Endothelial cell of umbilical vein (primary cell): ENCODE measurements around the gene GCGR. TPM values are rescaled to one million over a fixed set of nuclear protein-coding genes. Genes with fewer than 3 reads are reported as not detected.

ENCODE experiments used
- BruUV-seq: library from RNA; stranded (reverse); fragments of 400-500 nt; replicated peaks from 2 replicates; lab custom pipeline; 2021; lab: Mats Ljungman, UMichigan
- CTCF ChIA-PET: fragments of 300-600, 350-600 bp; sonication (Branson Sonifier 250); formaldehyde crosslinking; loops from one replicate; lab custom pipeline; 2021; ENCODE audit warnings: antibody characterized with exemption, inconsistent platforms; lab: Charles Lee
- POLR2A ChIA-PET: fragments of 300-600, 350-600 bp; sonication (Branson Sonifier 250); formaldehyde crosslinking; loops from one replicate; lab custom pipeline; 2021; ENCODE audit warnings: antibody characterized with exemption, inconsistent platforms; lab: Charles Lee
- DNase-seq: peaks from one replicate; pipeline ENCODE4 v3.0.0-alpha.2; 2011; ENCODE audit warnings: low read depth, low spot score
- FAIRE-seq: peaks from 2 replicates; lab custom pipeline; 2011; peaks lifted over from hg19 to GRCh38; lab: Jason Lieb, UNC
- H2AFZ ChIP-seq: 2 replicates; pipeline ENCODE4 v1.6.0; 2012; ENCODE audit warnings: low read depth, low read length, control low read depth, inconsistent platforms
- H3K27ac ChIP-seq: 2 replicates; pipeline ENCODE4 v1.5.1; 2011; ENCODE audit warnings: low read depth, mild to moderate bottlenecking, control low read depth, low read length, moderate library complexity; ENCODE audit not compliant: insufficient read depth
- H3K27me3 ChIP-seq, 2 experiments: 2 replicates each; pipeline versions ENCODE4 v1.6.0 to v1.6.1; 2011; ENCODE audit warnings: low read length in 2 of 2, mixed read lengths in 1 of 2; ENCODE audit not compliant: control insufficient read depth in 2 of 2, insufficient read depth in 2 of 2
- H3K36me3 ChIP-seq, 2 experiments: 2 replicates in 1 of 2; 3 replicates in 1 of 2; pipeline ENCODE4 v1.5.1; 2011; ENCODE audit warnings: low read length in 2 of 2, mild to moderate bottlenecking in 1 of 2, moderate library complexity in 1 of 2; ENCODE audit not compliant: control insufficient read depth in 2 of 2, insufficient read depth in 2 of 2; ENCODE audit errors: extremely low read depth in 1 of 2
- H3K4me1 ChIP-seq: 3 replicates; pipeline ENCODE4 v1.5.1; 2011; ENCODE audit warnings: mild to moderate bottlenecking, low read length; ENCODE audit not compliant: control insufficient read depth, insufficient read depth; ENCODE audit errors: extremely low read depth
- H3K4me2 ChIP-seq: 2 replicates; pipeline ENCODE4 v1.6.1; 2011; ENCODE audit warnings: low read length, control low read depth, mixed read lengths; ENCODE audit not compliant: insufficient read depth
- H3K4me3 ChIP-seq, 3 experiments: fragments of 200-600 bp in 1 of 3; sonication (generic), shearing (Covaris generic) in 1 of 3; replicated peaks in 1 of 3; 2 replicates each; pipeline ENCODE4 v1.5.1; 2011 to 2016; ENCODE audit warnings: control low read depth in 3 of 3, low read length in 3 of 3, mild to moderate bottlenecking in 2 of 3, inconsistent platforms in 1 of 3, low read depth in 1 of 3, moderate library complexity in 1 of 3; ENCODE audit not compliant: insufficient read depth in 1 of 3
- H3K79me2 ChIP-seq: 2 replicates; pipeline ENCODE4 v1.6.0; 2012; ENCODE audit warnings: low read length, inconsistent platforms; ENCODE audit not compliant: control insufficient read depth, insufficient read depth
- H3K9ac ChIP-seq: replicated peaks from 2 replicates; pipeline ENCODE3; 2011; ENCODE audit warnings: low read length, control low read depth; ENCODE audit not compliant: insufficient read depth; ENCODE audit errors: extremely low read depth
- H3K9me1 ChIP-seq: replicated peaks from 3 replicates; pipeline ENCODE4 v1.6.0; 2011; ENCODE audit warnings: mild to moderate bottlenecking, low read length; ENCODE audit not compliant: control insufficient read depth, insufficient read depth; ENCODE audit errors: extremely low read depth
- H3K9me3 ChIP-seq: replicated peaks from 2 replicates; pipeline ENCODE4 v1.5.1; 2012; ENCODE audit warnings: low read length, inconsistent platforms; ENCODE audit not compliant: control insufficient read depth, insufficient read depth
- H4K20me1 ChIP-seq: replicated peaks from 2 replicates; pipeline ENCODE3; 2011; ENCODE audit warnings: mild to moderate bottlenecking, low read length; ENCODE audit not compliant: control insufficient read depth, insufficient read depth; ENCODE audit errors: extremely low read depth
- EZH2 ChIP-seq: IDR thresholded peaks from 2 replicates; pipeline ENCODE4 v1.6.1; 2012; ENCODE audit warnings: borderline replicate concordance, low read depth, mild to moderate bottlenecking, moderate library complexity, low read length, inconsistent platforms; ENCODE audit not compliant: severe bottlenecking
- FOS ChIP-seq: IDR thresholded peaks from 2 replicates; pipeline ENCODE4 v1.6.1; 2011; ENCODE audit warnings: mild to moderate bottlenecking, low read length, moderate library complexity, borderline replicate concordance; ENCODE audit not compliant: insufficient read depth
- GATA2 ChIP-seq: IDR thresholded peaks from 2 replicates; pipeline ENCODE4 v1.7.0; 2011; ENCODE audit warnings: low read depth, mild to moderate bottlenecking, moderate library complexity, mixed read lengths, low read length; ENCODE audit not compliant: insufficient read length, insufficient read depth
- JUN ChIP-seq: IDR thresholded peaks from 2 replicates; pipeline ENCODE4 v1.6.1; 2011; ENCODE audit warnings: borderline replicate concordance, low read depth; ENCODE audit not compliant: insufficient read length, insufficient read depth
- MYC ChIP-seq: IDR thresholded peaks from one replicate; pipeline ENCODE4 v1.6.1; 2011; ENCODE audit warnings: mild to moderate bottlenecking, low read depth, low read length
- POLR2A ChIP-seq: IDR thresholded peaks from 2 replicates; pipeline ENCODE4 v1.6.1; 2012; ENCODE audit warnings: low read depth, mild to moderate bottlenecking, control low read depth, low read length
- POLR2AphosphoS5 ChIP-seq: IDR thresholded peaks from 2 replicates; pipeline ENCODE4 v1.6.1; 2012; ENCODE audit warnings: low read depth, mild to moderate bottlenecking, control low read depth, low read length, moderate library complexity; ENCODE audit not compliant: insufficient read depth
- dilution Hi-C: fragments of 300-500 bp; cut with MboI; formaldehyde crosslinking; loops from one replicate; pipeline ENCODE4 v1.15.0; 2019; ENCODE audit warnings: low sequenced_read_pairs; ENCODE audit not compliant: extremely low pct_ligation_motif_present
- intact Hi-C: fragments of 100-400 bp; cut with micrococcal nuclease; formaldehyde crosslinking; loops from one replicate; pipeline ENCODE4 v1.10.0; 2022
- polyA plus RNA-seq, 4 experiments: library from polyadenylated mRNA; depleted of rRNA in 3 of 4; stranded (reverse) in 3 of 4; unstranded in 1 of 4; fragments of >200 nt; gene quantifications; 2 replicates each; pipeline versions ENCODE4 v1.2.1 to v1.2.3, GENCODE V29; 2011 to 2012; ENCODE audit warnings: missing spikeins in 1 of 4
- total RNA-seq: library from RNA; stranded (reverse); gene quantifications from 2 replicates; pipeline ENCODE4 v1.2.3, GENCODE V29; 2021
- TF ChIP-seq, protein P1 (sequence below), 2 donors: IDR thresholded peaks; 1 replicate in 1 of 2; 2 replicates in 1 of 2; pipeline ENCODE4 v1.5.1; 2011; ENCODE audit warnings: low read length in 2 of 2, mild to moderate bottlenecking in 2 of 2, moderate library complexity in 2 of 2, control low read depth in 1 of 2, inconsistent platforms in 1 of 2, low read depth in 1 of 2; ENCODE audit not compliant: insufficient read depth in 1 of 2; ENCODE audit errors: extremely low read depth in 1 of 2
- TF ChIP-seq, protein P2 (sequence below): IDR thresholded peaks from 2 replicates; pipeline ENCODE4 v1.6.1; 2011; ENCODE audit not compliant: insufficient read depth, insufficient read length

GCGR gene
- total and polyA plus RNA-seq, 2 donors (not counting 3 experiments of a cell fraction or from before 2014, with no cell fraction given): not detected

DNA sequence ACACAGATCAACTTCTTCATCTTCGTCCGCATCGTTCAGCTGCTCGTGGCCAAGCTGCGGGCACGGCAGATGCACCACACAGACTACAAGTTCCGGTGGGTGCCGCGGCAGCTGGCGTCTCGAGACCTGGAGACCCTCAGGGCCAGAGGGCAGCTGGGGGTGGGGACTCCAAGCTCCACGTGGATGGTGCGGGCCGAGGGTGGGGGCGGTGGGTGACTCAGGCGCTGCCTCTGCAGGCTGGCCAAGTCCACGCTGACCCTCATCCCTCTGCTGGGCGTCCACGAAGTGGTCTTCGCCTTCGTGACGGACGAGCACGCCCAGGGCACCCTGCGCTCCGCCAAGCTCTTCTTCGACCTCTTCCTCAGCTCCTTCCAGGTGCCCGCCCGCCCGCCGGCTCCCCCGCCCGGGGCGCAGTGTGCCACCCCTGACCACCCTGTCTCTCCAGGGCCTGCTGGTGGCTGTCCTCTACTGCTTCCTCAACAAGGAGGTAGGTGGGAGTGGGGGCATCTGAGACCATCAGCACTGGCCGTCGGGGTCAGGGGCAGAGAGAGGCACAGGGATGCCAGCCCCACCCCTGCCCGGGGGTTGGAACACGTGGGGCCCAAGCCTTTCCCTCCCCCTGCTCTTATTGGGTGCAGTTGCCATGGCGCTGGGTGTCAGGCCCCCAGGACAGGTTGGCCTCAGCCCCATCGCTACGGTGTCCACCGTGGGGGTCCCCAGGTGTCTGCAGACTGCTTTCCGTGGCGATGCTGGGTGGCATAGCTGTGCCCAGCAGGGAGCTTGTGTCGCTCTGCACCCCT is 8.8 kb downstream of the GCGR start:
- no peak for TF ChIP-seq MYC
- TF ChIP-seq, protein P1, sequence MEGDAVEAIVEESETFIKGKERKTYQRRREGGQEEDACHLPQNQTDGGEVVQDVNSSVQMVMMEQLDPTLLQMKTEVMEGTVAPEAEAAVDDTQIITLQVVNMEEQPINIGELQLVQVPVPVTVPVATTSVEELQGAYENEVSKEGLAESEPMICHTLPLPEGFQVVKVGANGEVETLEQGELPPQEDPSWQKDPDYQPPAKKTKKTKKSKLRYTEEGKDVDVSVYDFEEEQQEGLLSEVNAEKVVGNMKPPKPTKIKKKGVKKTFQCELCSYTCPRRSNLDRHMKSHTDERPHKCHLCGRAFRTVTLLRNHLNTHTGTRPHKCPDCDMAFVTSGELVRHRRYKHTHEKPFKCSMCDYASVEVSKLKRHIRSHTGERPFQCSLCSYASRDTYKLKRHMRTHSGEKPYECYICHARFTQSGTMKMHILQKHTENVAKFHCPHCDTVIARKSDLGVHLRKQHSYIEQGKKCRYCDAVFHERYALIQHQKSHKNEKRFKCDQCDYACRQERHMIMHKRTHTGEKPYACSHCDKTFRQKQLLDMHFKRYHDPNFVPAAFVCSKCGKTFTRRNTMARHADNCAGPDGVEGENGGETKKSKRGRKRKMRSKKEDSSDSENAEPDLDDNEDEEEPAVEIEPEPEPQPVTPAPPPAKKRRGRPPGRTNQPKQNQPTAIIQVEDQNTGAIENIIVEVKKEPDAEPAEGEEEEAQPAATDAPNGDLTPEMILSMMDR (IDR thresholded peaks at IDR 0.05; ENCODE audit: extremely low read depth in 1 of 2, insufficient read depth in 1 of 2, low read depth in 1 of 2, low read length in 2 of 2): no peak
- TF ChIP-seq POLR2AphosphoS5: no peak
- no peak for TF ChIP-seq GATA2
- no peak for TF ChIP-seq JUN
- no peak for TF ChIP-seq FOS
- no peak for TF ChIP-seq EZH2
- no peak for TF ChIP-seq POLR2A
- TF ChIP-seq, protein P2, sequence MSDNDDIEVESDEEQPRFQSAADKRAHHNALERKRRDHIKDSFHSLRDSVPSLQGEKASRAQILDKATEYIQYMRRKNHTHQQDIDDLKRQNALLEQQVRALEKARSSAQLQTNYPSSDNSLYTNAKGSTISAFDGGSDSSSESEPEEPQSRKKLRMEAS: no peak
- Histone ChIP-seq H3K36me3 (no peaks in the 10 kb centered on the region), H3K4me2 (no peak overlapping the region), H3K27me3 (no peaks in the 10 kb centered on the region), H4K20me1 (no peaks in the 10 kb centered on the region), H3K27ac (no peak overlapping the region), H3K9me3 (no peaks in the 10 kb centered on the region), H3K79me2 (no peaks in the 10 kb centered on the region), H3K9me1 (no peaks in the 10 kb centered on the region), H3K4me1 (no peaks in the 10 kb centered on the region), H3K4me3 (no peak overlapping the region), H2AFZ (no peak overlapping the region), H3K9ac (no peak overlapping the region)
- POLR2A ChIA-PET: no interaction called here
- intact Hi-C loops (no loop called here), dilution Hi-C loops (no loop called here)
- BruUV-seq: no TSS peak
- DNase-seq (no peak), FAIRE-seq (no peak)
- CTCF ChIA-PET: no interaction called here
